ENCODE results near the gene CACNA2D3. TPM values are rescaled to one million over a fixed set of nuclear protein-coding genes. Genes with fewer than 3 reads are reported as not detected.

The CACNA2D3 gene
- total and polyA plus RNA-seq, 4 donors, result 0.06 to 0.37 (median 0.08) TPM; not detected in 1

- H3K36me3 ChIP-seq (ENCODE audit: control insufficient read depth in 4 of 4, insufficient read depth in 3 of 4, low read depth in 1 of 4, low read length in 3 of 4), result no peaks in the 10 kb centered on the region
- no peak overlapping the region for H3K27ac ChIP-seq (ENCODE audit: low read depth in 1 of 2, low read length in 2 of 2)
- WGBS, result 55% methylated on average over 3 of the region's 3 CpGs
- no peak overlapping the region for H3K4me3 ChIP-seq (ENCODE audit: low read depth in 1 of 3, low read length in 3 of 3)
- TF ChIP-seq SP1 (IDR thresholded peaks at IDR 0.05), result no peak
- no peak for TF ChIP-seq ATF3 (IDR thresholded peaks at IDR 0.05)
- no peak for TF ChIP-seq NR2F2 (IDR thresholded peaks at IDR 0.05)
- TF ChIP-seq EGR1 (IDR thresholded peaks at IDR 0.05; ENCODE audit: low read depth in 2 of 2), result no peak
- TF ChIP-seq FOXA2 (IDR thresholded peaks at IDR 0.05), result no peak
- no peak for TF ChIP-seq RXRA (IDR thresholded peaks at IDR 0.05)
- TF ChIP-seq REST (IDR thresholded peaks at IDR 0.05), result no peak
- no peak for TF ChIP-seq HNF4A (conservative IDR thresholded peaks at IDR 0.05)
- TF ChIP-seq HNF4G (IDR thresholded peaks at IDR 0.05), result no peak
- no peak for TF ChIP-seq GABPA (IDR thresholded peaks at IDR 0.05 in 1 of 2, conservative IDR thresholded peaks at IDR 0.05 in 1 of 2)
- TF ChIP-seq RAD21 (IDR thresholded peaks at IDR 0.05), result no peak
- TF ChIP-seq FOXA1 (IDR thresholded peaks at IDR 0.05), result no peak
- TF ChIP-seq JUND (IDR thresholded peaks at IDR 0.05), result no peak
- TF ChIP-seq ZBTB33 (IDR thresholded peaks at IDR 0.05), result no peak
- no peak for TF ChIP-seq MAX (IDR thresholded peaks at IDR 0.05)
- no peak for TF ChIP-seq TAF1 (conservative IDR thresholded peaks at IDR 0.05)
- no peak for TF ChIP-seq CTCF (IDR thresholded peaks at IDR 0.05; ENCODE audit: low read depth, low read length, missing input control)
- no peak for TF ChIP-seq YY1 (IDR thresholded peaks at IDR 0.05)
- no peak overlapping the region for H3K9ac ChIP-seq (ENCODE audit: low read depth in 1 of 2, low read length in 2 of 2)
- no peak for DNase-seq (ENCODE audit: low spot score)
- H3K9me3 ChIP-seq (ENCODE audit: control insufficient read depth in 4 of 4, low read length in 3 of 4), result no peaks in the 10 kb centered on the region
- no peaks in the 10 kb centered on the region for H3K27me3 ChIP-seq (ENCODE audit: control insufficient read depth in 4 of 4, insufficient read depth in 4 of 4, low read length in 3 of 4)
- H3K4me1 ChIP-seq (ENCODE audit: control insufficient read depth in 4 of 4, insufficient read depth in 4 of 4, low read length in 3 of 4), result peaks cover 0 to 6% (median 0%) of the 10 kb centered on the region in 4 donors
Observed at GRCh38 chr3:54713455-54713854, 591.1 kb downstream of the CACNA2D3 start.
